ENCODE data around the gene SBF2. TPM values are rescaled to one million over a fixed set of nuclear protein-coding genes. Genes with fewer than 3 reads are reported as not detected.

Gene SBF2
- total and polyA plus RNA-seq, 2 donors (not counting 3 experiments of a cell fraction or from before 2014, with no cell fraction given), result 15.4 to 42.4 TPM

DNA sequence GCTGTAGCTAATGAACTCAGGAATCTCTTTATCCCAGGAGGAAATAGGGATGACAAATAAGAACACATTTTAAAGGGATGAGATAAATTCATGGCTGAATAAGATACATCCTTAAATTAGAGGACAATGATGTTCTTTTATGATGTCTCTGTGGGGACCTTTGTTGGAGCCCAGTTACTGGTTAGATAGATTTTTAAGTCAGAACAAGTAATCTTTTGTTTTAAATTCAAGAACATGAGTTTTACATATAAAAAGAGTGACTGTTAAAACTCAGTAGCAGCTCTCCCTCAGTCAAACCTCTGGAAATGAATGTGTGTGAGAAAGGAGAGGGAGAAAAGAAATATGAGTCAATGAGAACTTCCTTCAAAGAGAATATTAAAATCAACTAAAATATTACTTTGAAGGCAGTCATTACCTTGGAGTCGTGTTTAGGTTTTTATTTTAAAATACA is 388.5 kb downstream of the SBF2 start:
- intact Hi-C loops (cut with micrococcal nuclease), result loop anchor here (5.0 kb wide), 1 partner anchor 402 kb away; the partner anchor contains the start of gene ADM
- Histone ChIP-seq H3K36me3 (ENCODE audit: control insufficient read depth in 2 of 2, extremely low read depth in 1 of 2, insufficient read depth in 2 of 2, low read length in 2 of 2) (no peaks in the 10 kb centered on the region), H3K79me2 (ENCODE audit: control insufficient read depth, insufficient read depth, low read length) (no peaks in the 10 kb centered on the region), H3K27me3 (ENCODE audit: control insufficient read depth in 2 of 2, insufficient read depth in 2 of 2, low read length in 2 of 2) (no peaks in the 10 kb centered on the region), H4K20me1 (replicated peaks; ENCODE audit: control insufficient read depth, extremely low read depth, insufficient read depth, low read length) (no peaks in the 10 kb centered on the region), H3K4me2 (ENCODE audit: insufficient read depth, low read length) (peak overlapping the region; percentile 20), H3K9me1 (replicated peaks; ENCODE audit: control insufficient read depth, extremely low read depth, insufficient read depth, low read length) (no peaks in the 10 kb centered on the region), H3K9ac (replicated peaks; ENCODE audit: extremely low read depth, insufficient read depth, low read length) (peak overlapping the region; percentile 48), H2AFZ (ENCODE audit: low read depth, low read length) (no peak overlapping the region), H3K4me1 (ENCODE audit: control insufficient read depth, extremely low read depth, insufficient read depth, low read length) (peaks cover 30% of the 10 kb centered on the region), H3K4me3 (replicated peaks in 1 of 3; ENCODE audit: insufficient read depth in 1 of 3, low read depth in 1 of 3, low read length in 3 of 3) (peak overlapping the region in 1 of 3 experiments; percentile 6), H3K9me3 (replicated peaks; ENCODE audit: control insufficient read depth, insufficient read depth, low read length) (no peaks in the 10 kb centered on the region), H3K27ac (ENCODE audit: insufficient read depth, low read depth, low read length) (peak overlapping the region; percentile 86)
- TF ChIP-seq CTCF (IDR thresholded peaks at IDR 0.05; ENCODE audit: extremely low read depth in 1 of 2, insufficient read depth in 1 of 2, low read depth in 1 of 2, low read length in 2 of 2), result no peak
- POLR2A ChIA-PET, result interaction anchor here (0.9 kb wide), 1 partner anchor 399 kb away, joined by 3 read pairs; the partner anchor contains the start of gene ADM
- dilution Hi-C loops (cut with MboI; ENCODE audit: extremely low pct_ligation_motif_present, low sequenced_read_pairs), result no loop called here
- no peak for FAIRE-seq
- TSS peak; percentile 84 for BruUV-seq (replicated peaks)
- CTCF ChIA-PET, result interaction anchor here (0.9 to 1.9 kb wide), 5 partner anchors 43 to 500 kb away, joined by 3 to 5 read pairs (median 4); no protein-coding TSS in a partner anchor
- DNase-seq (ENCODE audit: low read depth, low spot score), result no peak

DNA sequence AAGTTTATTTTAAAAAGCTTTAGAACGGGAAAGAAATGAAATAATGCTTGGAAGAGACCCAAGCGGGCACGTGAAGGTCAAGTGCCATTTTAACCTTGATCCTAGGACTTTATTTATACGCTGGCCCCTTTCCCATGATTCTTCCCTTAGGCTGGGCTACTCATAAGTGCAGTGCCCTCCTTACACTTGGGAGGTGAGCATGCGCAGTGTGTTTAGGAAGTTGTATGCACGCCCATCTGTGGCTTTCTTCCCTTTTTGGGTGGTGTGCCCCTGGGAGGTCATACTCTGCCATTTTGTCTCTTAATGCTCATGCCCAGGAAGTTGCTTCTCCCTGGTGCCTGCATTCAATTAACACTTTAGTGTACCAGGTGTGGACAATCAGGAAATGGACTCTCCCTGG is 390.4 kb downstream of the SBF2 start:
- POLR2A ChIA-PET, result no interaction called here
- Histone ChIP-seq H3K27ac (ENCODE audit: insufficient read depth, low read depth, low read length) (no peak overlapping the region), H3K9me3 (replicated peaks; ENCODE audit: control insufficient read depth, insufficient read depth, low read length) (no peaks in the 10 kb centered on the region), H3K4me1 (ENCODE audit: control insufficient read depth, extremely low read depth, insufficient read depth, low read length) (peaks cover 34% of the 10 kb centered on the region), H4K20me1 (replicated peaks; ENCODE audit: control insufficient read depth, extremely low read depth, insufficient read depth, low read length) (no peaks in the 10 kb centered on the region), H2AFZ (ENCODE audit: low read depth, low read length) (no peak overlapping the region), H3K79me2 (ENCODE audit: control insufficient read depth, insufficient read depth, low read length) (no peaks in the 10 kb centered on the region), H3K4me3 (replicated peaks in 1 of 3; ENCODE audit: insufficient read depth in 1 of 3, low read depth in 1 of 3, low read length in 3 of 3) (no peak overlapping the region), H3K9ac (replicated peaks; ENCODE audit: extremely low read depth, insufficient read depth, low read length) (no peak overlapping the region), H3K4me2 (ENCODE audit: insufficient read depth, low read length) (no peak overlapping the region), H3K9me1 (replicated peaks; ENCODE audit: control insufficient read depth, extremely low read depth, insufficient read depth, low read length) (no peaks in the 10 kb centered on the region), H3K36me3 (ENCODE audit: control insufficient read depth in 2 of 2, extremely low read depth in 1 of 2, insufficient read depth in 2 of 2, low read length in 2 of 2) (no peaks in the 10 kb centered on the region), H3K27me3 (ENCODE audit: control insufficient read depth in 2 of 2, insufficient read depth in 2 of 2, low read length in 2 of 2) (no peaks in the 10 kb centered on the region)
- dilution Hi-C loops (cut with MboI; ENCODE audit: extremely low pct_ligation_motif_present, low sequenced_read_pairs) (no loop called here), intact Hi-C loops (cut with micrococcal nuclease) (no loop called here)
- TF ChIP-seq EZH2 (IDR thresholded peaks at IDR 0.05; ENCODE audit: borderline replicate concordance, low read depth, low read length, severe bottlenecking) (no peak), MAX (IDR thresholded peaks at IDR 0.05; ENCODE audit: insufficient read depth, insufficient read length) (no peak), FOS (IDR thresholded peaks at IDR 0.05; ENCODE audit: borderline replicate concordance, insufficient read depth, low read length) (no peak), GATA2 (IDR thresholded peaks at IDR 0.05; ENCODE audit: insufficient read depth, insufficient read length, low read depth, low read length) (no peak), POLR2A (IDR thresholded peaks at IDR 0.05; ENCODE audit: low read depth, low read length) (no peak), POLR2AphosphoS5 (IDR thresholded peaks at IDR 0.05; ENCODE audit: insufficient read depth, low read depth, low read length) (no peak)
- BruUV-seq (replicated peaks), result no TSS peak
- no peak for FAIRE-seq
- no peak for DNase-seq (ENCODE audit: low read depth, low spot score)
- CTCF ChIA-PET, result interaction anchor here (1.6 kb wide), 1 partner anchor 41 kb away, joined by 4 read pairs; no protein-coding TSS in a partner anchor
